A375 (cell line): Measurements from ENCODE around the gene CEMIP. TPM values are rescaled to one million over a fixed set of nuclear protein-coding genes. Genes with fewer than 3 reads are reported as not detected.

Experiments
- small RNA-seq: library from RNA; depleted of rRNA; stranded (forward); fragments of <200 nt; gene quantifications from one replicate; pipeline ENCODE3, GENCODE V24; 2014
- total RNA-seq: library from RNA; depleted of rRNA; stranded (reverse); fragments of >200 nt; shearing (Covaris generic); gene quantifications from 2 replicates; pipeline ENCODE4 v1.2.3, GENCODE V29; 2014; rRNA removed

CEMIP gene
- total RNA-seq = 68.8 and 72.7 TPM in 2 replicates

DNA sequence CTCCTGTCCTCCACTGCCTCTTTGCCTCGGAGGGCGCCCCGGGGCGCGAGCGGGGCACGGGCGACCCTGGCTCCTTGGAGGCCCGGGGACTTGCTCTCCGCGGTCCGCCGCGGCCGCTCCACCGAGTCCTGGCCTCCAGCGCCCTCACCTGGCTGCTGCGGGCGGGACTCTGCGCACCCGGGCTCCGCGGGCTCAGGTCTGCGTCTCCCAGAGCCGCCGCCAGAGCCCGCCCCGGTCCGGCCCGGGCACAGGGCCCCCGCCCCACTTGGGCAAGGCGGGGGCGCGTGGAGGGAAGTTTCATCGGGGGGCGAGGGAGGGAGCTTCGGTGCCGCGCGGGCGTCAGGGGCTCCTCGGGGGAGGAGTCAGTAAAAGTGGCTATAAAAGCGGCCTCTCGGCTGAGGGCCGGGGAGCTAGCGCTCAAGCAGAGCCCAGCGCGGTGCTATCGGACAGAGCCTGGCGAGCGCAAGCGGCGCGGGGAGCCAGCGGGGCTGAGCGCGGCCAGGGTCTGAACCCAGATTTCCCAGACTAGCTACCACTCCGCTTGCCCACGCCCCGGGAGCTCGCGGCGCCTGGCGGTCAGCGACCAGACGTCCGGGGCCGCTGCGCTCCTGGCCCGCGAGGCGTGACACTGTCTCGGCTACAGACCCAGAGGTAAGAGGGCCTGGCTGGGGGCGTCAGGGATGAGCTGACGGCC is at the start of gene CEMIP:
TSS of gene CEMIP (plus strand) at position 407 of the 694 bp plus-strand sequence. CDS start 94,510 bp downstream, outside the sequence.

GRCh38 chr15:80989518-80990478 is 210.6 kb downstream of the CEMIP start, which contains the start of gene MESD:
Gene MESD (minus strand): TSS chr15:80989819. CDS start chr15:80989791, 28 bp downstream.

GRCh38 chr15:81000624-81001151 is 221.5 kb downstream of the CEMIP start, which contains the start of gene TLNRD1:
Gene TLNRD1 (plus strand): TSS chr15:81000923. CDS start chr15:81002272, 1,349 bp downstream.

Small RNA genes within 50 kb of the gene (small RNA-seq; reads per million reads assigned to genes)
- gene MIR4514 = not detected
- gene MIR549A = not detected

Other genes with a start within 250 kb of the CEMIP start
- gene ABHD17C, start 84.1 kb upstream of the CEMIP start, total RNA-seq = 18.9 and 29.1 TPM in 2 replicates
- 14.6 and 15.9 TPM in 2 replicates for gene MESD, start 210.4 kb downstream of the CEMIP start, total RNA-seq
- 13.9 and 15.0 TPM in 2 replicates for gene TLNRD1, start 221.6 kb downstream of the CEMIP start, total RNA-seq